ENCODE data around the gene TPSG1.
"Not testable (repeated sequence)": the region's sequence is repeated elsewhere in the genome, so short reads cannot be mapped to it uniquely, and the experiment has no call there.

TPSG1 gene

GRCh38 chr16:1197237-1197866 is 27.7 kb downstream of the TPSG1 start:
- DNase-seq (ENCODE audit: insufficient read length), result no peak
- TF ChIP-seq TAF1 (IDR thresholded peaks at IDR 0.05; ENCODE audit: borderline replicate concordance, low read depth, low read length), result no peak
- no peak for TF ChIP-seq POLR2AphosphoS5 (IDR thresholded peaks at IDR 0.05; ENCODE audit: low read depth, low read length)
- TF ChIP-seq POLR2A (IDR thresholded peaks at IDR 0.05; ENCODE audit: low read depth, low read length), result no peak
- FAIRE-seq, result no peak

- TF ChIP-seq POLR2AphosphoS5 (IDR thresholded peaks at IDR 0.05; ENCODE audit: low read depth, low read length), result no peak
- no peak for TF ChIP-seq TAF1 (IDR thresholded peaks at IDR 0.05; ENCODE audit: borderline replicate concordance, low read depth, low read length)
- TF ChIP-seq POLR2A (IDR thresholded peaks at IDR 0.05; ENCODE audit: low read depth, low read length), result no peak
- no peak for FAIRE-seq
- DNase-seq (ENCODE audit: insufficient read length), result no peak
Measured at GRCh38 chr16:1196494-1196893, 28.6 kb downstream of the TPSG1 start.

GRCh38 chr16:1195393-1195666 is 29.7 kb downstream of the TPSG1 start:
- DNase-seq (ENCODE audit: insufficient read length) (no peak), FAIRE-seq (no peak)
- no peak for TF ChIP-seq POLR2AphosphoS5 (IDR thresholded peaks at IDR 0.05; ENCODE audit: low read depth, low read length)
- no peak for TF ChIP-seq POLR2A (IDR thresholded peaks at IDR 0.05; ENCODE audit: low read depth, low read length)
- no peak for TF ChIP-seq TAF1 (IDR thresholded peaks at IDR 0.05; ENCODE audit: borderline replicate concordance, low read depth, low read length)

GRCh38 chr16:1194665-1195392 is 30.2 kb downstream of the TPSG1 start:
- DNase-seq (ENCODE audit: insufficient read length) (no peak), FAIRE-seq (no peak)
- no peak for TF ChIP-seq TAF1 (IDR thresholded peaks at IDR 0.05; ENCODE audit: borderline replicate concordance, low read depth, low read length)
- TF ChIP-seq POLR2AphosphoS5 (IDR thresholded peaks at IDR 0.05; ENCODE audit: low read depth, low read length), result no peak
- no peak for TF ChIP-seq POLR2A (IDR thresholded peaks at IDR 0.05; ENCODE audit: low read depth, low read length)

GRCh38 chr16:1193825-1194581 is 31.1 kb downstream of the TPSG1 start:
- no peak for FAIRE-seq
- TF ChIP-seq POLR2A (IDR thresholded peaks at IDR 0.05; ENCODE audit: low read depth, low read length), result no peak
- no peak for TF ChIP-seq TAF1 (IDR thresholded peaks at IDR 0.05; ENCODE audit: borderline replicate concordance, low read depth, low read length)
- no peak for TF ChIP-seq POLR2AphosphoS5 (IDR thresholded peaks at IDR 0.05; ENCODE audit: low read depth, low read length)
- DNase-seq (ENCODE audit: insufficient read length), result no peak

GRCh38 chr16:1193143-1193824 is 31.8 kb downstream of the TPSG1 start:
- DNase-seq (ENCODE audit: insufficient read length), result no peak
- FAIRE-seq, result no peak
- TF ChIP-seq TAF1 (IDR thresholded peaks at IDR 0.05; ENCODE audit: borderline replicate concordance, low read depth, low read length), result no peak
- no peak for TF ChIP-seq POLR2AphosphoS5 (IDR thresholded peaks at IDR 0.05; ENCODE audit: low read depth, low read length)
- TF ChIP-seq POLR2A (IDR thresholded peaks at IDR 0.05; ENCODE audit: low read depth, low read length), result no peak

GRCh38 chr16:1192384-1193073 is 32.5 kb downstream of the TPSG1 start:
- TF ChIP-seq POLR2AphosphoS5 (IDR thresholded peaks at IDR 0.05; ENCODE audit: low read depth, low read length) (no peak), TAF1 (IDR thresholded peaks at IDR 0.05; ENCODE audit: borderline replicate concordance, low read depth, low read length) (no peak), POLR2A (IDR thresholded peaks at IDR 0.05; ENCODE audit: low read depth, low read length) (no peak)
- DNase-seq (ENCODE audit: insufficient read length), result no peak

GRCh38 chr16:1190789-1191188 is 34.3 kb downstream of the TPSG1 start:
- FAIRE-seq; DNase-seq (ENCODE audit: insufficient read length): not testable (repeated sequence)

More at GRCh38 chr16:1192384-1193073, 32.5 kb downstream of the TPSG1 start:
- no peak for FAIRE-seq

GRCh38 chr16:1189455-1189854 is 35.6 kb downstream of the TPSG1 start:
- DNase-seq (ENCODE audit: insufficient read length), result no peak
- no peak for TF ChIP-seq POLR2A (IDR thresholded peaks at IDR 0.05; ENCODE audit: low read depth, low read length)
- no peak for TF ChIP-seq POLR2AphosphoS5 (IDR thresholded peaks at IDR 0.05; ENCODE audit: low read depth, low read length)
- no peak for TF ChIP-seq TAF1 (IDR thresholded peaks at IDR 0.05; ENCODE audit: borderline replicate concordance, low read depth, low read length)
- FAIRE-seq, result no peak

- TF ChIP-seq TAF1 (IDR thresholded peaks at IDR 0.05; ENCODE audit: borderline replicate concordance, low read depth, low read length), result no peak
- TF ChIP-seq POLR2AphosphoS5 (IDR thresholded peaks at IDR 0.05; ENCODE audit: low read depth, low read length), result no peak
- no peak for TF ChIP-seq POLR2A (IDR thresholded peaks at IDR 0.05; ENCODE audit: low read depth, low read length)
- peak; percentile 57 for DNase-seq (ENCODE audit: insufficient read length)
- no peak for FAIRE-seq
Measured at GRCh38 chr16:1188432-1189189, 36.5 kb downstream of the TPSG1 start.

GRCh38 chr16:1185460-1186207 is 39.4 kb downstream of the TPSG1 start:
- FAIRE-seq, result not testable (repeated sequence)

More at GRCh38 chr16:1185460-1186207, 39.4 kb downstream of the TPSG1 start:
- not testable (repeated sequence) for DNase-seq (ENCODE audit: insufficient read length)

All from GM12892 (cell line).